SK-N-SH treated with all-trans-retinoic acid at 6 μM for 48 hours (cell line): ENCODE data around the gene NOX1.

Experiments used
- ATAC-seq: fragments of 200-7000 bp; cut with Tn5 transposase; 3 replicates; pipeline ENCODE4 v1.9.1; 2020; ENCODE audit warnings: mild to moderate bottlenecking, moderate library complexity
- ARNTL ChIP-seq: fragments of 450-650 bp; formaldehyde crosslinking; IDR thresholded peaks from 2 replicates; pipeline ENCODE4 v1.5.0; 2020; ENCODE audit warnings: low read depth, mild to moderate bottlenecking, moderate library complexity, borderline replicate concordance
- BACH2 ChIP-seq: fragments of 250-450 bp; sonication (Bioruptor Pico); IDR thresholded peaks from 2 replicates; pipeline ENCODE4 v1.9.0; 2021; ENCODE audit warnings: mild to moderate bottlenecking, borderline replicate concordance
- CSDC2 ChIP-seq: fragments of 250-450 bp; sonication (Bioruptor Pico); IDR thresholded peaks from 2 replicates; pipeline ENCODE4 v1.5.0; 2020; ENCODE audit warnings: mild to moderate bottlenecking, moderate library complexity
- ESRRG ChIP-seq: fragments of 250-450 bp; sonication (Bioruptor Pico); IDR thresholded peaks from 2 replicates; pipeline ENCODE4 v1.6.1; 2021; ENCODE audit warnings: mild to moderate bottlenecking
- ISL1 ChIP-seq: fragments of 250-450 bp; sonication (Bioruptor Pico); IDR thresholded peaks from 2 replicates; pipeline ENCODE4 v2.1.2; 2022; ENCODE audit warnings: mild to moderate bottlenecking, moderate library complexity
- OSR1 ChIP-seq: fragments of 250-450 bp; sonication (Bioruptor Pico); IDR thresholded peaks from 2 replicates; pipeline ENCODE4 v1.8.0; 2022; ENCODE audit warnings: moderate library complexity, mild to moderate bottlenecking, inconsistent platforms
- PPARA ChIP-seq: fragments of 250-450 bp; sonication (Bioruptor Pico); IDR thresholded peaks from 2 replicates; pipeline ENCODE4 v1.5.0; 2020; ENCODE audit warnings: mild to moderate bottlenecking, borderline replicate concordance
- RARB ChIP-seq: fragments of 250-450 bp; sonication (Bioruptor Pico); IDR thresholded peaks from 2 replicates; pipeline ENCODE4 v1.8.0; 2021; ENCODE audit warnings: mild to moderate bottlenecking, moderate library complexity
- SNAI2 ChIP-seq: fragments of 250-450 bp; sonication (Bioruptor Pico); IDR thresholded peaks from 2 replicates; pipeline ENCODE4 v1.5.0; 2020; ENCODE audit warnings: mild to moderate bottlenecking, moderate library complexity
- TOX ChIP-seq: fragments of 250-450 bp; sonication (Bioruptor Pico); IDR thresholded peaks from 2 replicates; pipeline ENCODE4 v1.8.0; 2021; ENCODE audit warnings: mild to moderate bottlenecking, moderate library complexity, borderline replicate concordance
- ZC3H10 ChIP-seq: fragments of 250-450 bp; sonication (Bioruptor Pico); IDR thresholded peaks from 2 replicates; pipeline ENCODE4 v1.5.1; 2021; ENCODE audit warnings: mild to moderate bottlenecking, moderate library complexity
- ZFP3 ChIP-seq: fragments of 250-450 bp; sonication (Bioruptor Pico); IDR thresholded peaks from 2 replicates; pipeline ENCODE4 v1.5.0; 2020; ENCODE audit warnings: mild to moderate bottlenecking, moderate library complexity
- ZFP30 ChIP-seq: fragments of 450-650 bp; formaldehyde crosslinking; IDR thresholded peaks from 2 replicates; pipeline ENCODE4 v1.5.0; 2022; ENCODE audit warnings: mild to moderate bottlenecking, moderate library complexity
- ZNF565 ChIP-seq: fragments of 450-650 bp; formaldehyde crosslinking; conservative IDR thresholded peaks from 2 replicates; pipeline ENCODE4 v1.5.0; 2020; ENCODE audit warnings: low read depth, mild to moderate bottlenecking, moderate library complexity
- ZNF70 ChIP-seq: fragments of 450-650 bp; formaldehyde crosslinking; IDR thresholded peaks from 2 replicates; pipeline ENCODE4 v1.5.0; 2020; ENCODE audit warnings: mild to moderate bottlenecking, moderate library complexity
- ZNF8 ChIP-seq: fragments of 450-650 bp; formaldehyde crosslinking; IDR thresholded peaks from 2 replicates; pipeline ENCODE4 v1.5.0; 2020; ENCODE audit warnings: mild to moderate bottlenecking, moderate library complexity
- TF ChIP-seq, protein P1 (sequence below): fragments of 250-450 bp; sonication (Bioruptor Pico); IDR thresholded peaks from 2 replicates; pipeline ENCODE4 v1.5.1; 2021; ENCODE audit warnings: mild to moderate bottlenecking, moderate library complexity
- TF ChIP-seq, protein P2 (sequence below): fragments of 250-450 bp; sonication (Bioruptor Pico); IDR thresholded peaks from 2 replicates; pipeline ENCODE4 v1.5.0; 2020; ENCODE audit warnings: mild to moderate bottlenecking, moderate library complexity
- TF ChIP-seq, protein P3 (sequence below): fragments of 250-450 bp; sonication (Bioruptor Pico); IDR thresholded peaks from 2 replicates; pipeline ENCODE4 v1.5.1; 2020; ENCODE audit warnings: low read depth, mild to moderate bottlenecking, moderate library complexity
- TF ChIP-seq, protein P4 (sequence below): fragments of 250-450 bp; sonication (Bioruptor Pico); IDR thresholded peaks from 2 replicates; pipeline ENCODE4 v1.8.0; 2020; ENCODE audit warnings: mild to moderate bottlenecking, moderate library complexity, borderline replicate concordance
- TF ChIP-seq, protein P5 (sequence below): fragments of 250-450 bp; sonication (Bioruptor Pico); IDR thresholded peaks from 2 replicates; pipeline ENCODE4 v1.8.0; 2021; ENCODE audit warnings: low read depth, mild to moderate bottlenecking, moderate library complexity, borderline replicate concordance

The NOX1 gene

DNA sequence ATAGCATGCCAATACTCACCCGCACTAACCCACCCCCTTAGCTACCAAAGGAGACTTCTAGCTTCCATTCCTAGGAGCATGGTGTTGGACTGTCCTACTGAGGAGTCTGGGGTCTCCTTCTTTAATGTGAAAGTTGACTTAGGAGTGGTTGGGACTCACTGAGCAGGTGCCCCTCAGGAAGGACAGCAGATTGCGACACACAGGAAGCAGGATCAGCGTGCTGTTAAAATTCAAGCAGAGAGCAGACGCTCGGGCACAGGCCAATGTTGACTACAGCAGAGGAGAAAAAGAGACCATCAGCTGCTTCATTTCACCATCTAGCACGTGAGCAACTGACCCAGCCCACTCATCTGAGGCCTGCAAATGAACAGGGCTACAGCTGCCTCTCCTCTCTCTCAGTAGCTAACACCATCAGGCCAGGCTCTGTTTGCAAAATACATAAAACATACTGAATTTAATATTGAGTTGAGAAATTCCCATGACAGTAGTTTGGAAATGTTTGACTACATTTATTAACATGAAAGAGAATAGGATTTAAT is 10.8 kb downstream of the NOX1 start:
- TF ChIP-seq ZNF8 (CRISPR knock-in tag) (no peak), PPARA (no peak), ZC3H10 (CRISPR knock-in tag) (no peak), ISL1 (no peak), ARNTL (CRISPR knock-in tag) (no peak), ZFP30 (CRISPR knock-in tag) (no peak), OSR1 (CRISPR knock-in tag) (no peak), TOX (CRISPR knock-in tag) (no peak), RARB (CRISPR knock-in tag) (no peak), BACH2 (CRISPR knock-in tag) (no peak), CSDC2 (no peak), ZNF70 (no peak)
- TF ChIP-seq, protein P1, sequence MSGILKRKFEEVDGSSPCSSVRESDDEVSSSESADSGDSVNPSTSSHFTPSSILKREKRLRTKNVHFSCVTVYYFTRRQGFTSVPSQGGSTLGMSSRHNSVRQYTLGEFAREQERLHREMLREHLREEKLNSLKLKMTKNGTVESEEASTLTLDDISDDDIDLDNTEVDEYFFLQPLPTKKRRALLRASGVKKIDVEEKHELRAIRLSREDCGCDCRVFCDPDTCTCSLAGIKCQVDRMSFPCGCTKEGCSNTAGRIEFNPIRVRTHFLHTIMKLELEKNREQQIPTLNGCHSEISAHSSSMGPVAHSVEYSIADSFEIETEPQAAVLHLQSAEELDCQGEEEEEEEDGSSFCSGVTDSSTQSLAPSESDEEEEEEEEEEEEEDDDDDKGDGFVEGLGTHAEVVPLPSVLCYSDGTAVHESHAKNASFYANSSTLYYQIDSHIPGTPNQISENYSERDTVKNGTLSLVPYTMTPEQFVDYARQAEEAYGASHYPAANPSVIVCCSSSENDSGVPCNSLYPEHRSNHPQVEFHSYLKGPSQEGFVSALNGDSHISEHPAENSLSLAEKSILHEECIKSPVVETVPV (CRISPR knock-in tag), result no peak
- TF ChIP-seq, protein P2, sequence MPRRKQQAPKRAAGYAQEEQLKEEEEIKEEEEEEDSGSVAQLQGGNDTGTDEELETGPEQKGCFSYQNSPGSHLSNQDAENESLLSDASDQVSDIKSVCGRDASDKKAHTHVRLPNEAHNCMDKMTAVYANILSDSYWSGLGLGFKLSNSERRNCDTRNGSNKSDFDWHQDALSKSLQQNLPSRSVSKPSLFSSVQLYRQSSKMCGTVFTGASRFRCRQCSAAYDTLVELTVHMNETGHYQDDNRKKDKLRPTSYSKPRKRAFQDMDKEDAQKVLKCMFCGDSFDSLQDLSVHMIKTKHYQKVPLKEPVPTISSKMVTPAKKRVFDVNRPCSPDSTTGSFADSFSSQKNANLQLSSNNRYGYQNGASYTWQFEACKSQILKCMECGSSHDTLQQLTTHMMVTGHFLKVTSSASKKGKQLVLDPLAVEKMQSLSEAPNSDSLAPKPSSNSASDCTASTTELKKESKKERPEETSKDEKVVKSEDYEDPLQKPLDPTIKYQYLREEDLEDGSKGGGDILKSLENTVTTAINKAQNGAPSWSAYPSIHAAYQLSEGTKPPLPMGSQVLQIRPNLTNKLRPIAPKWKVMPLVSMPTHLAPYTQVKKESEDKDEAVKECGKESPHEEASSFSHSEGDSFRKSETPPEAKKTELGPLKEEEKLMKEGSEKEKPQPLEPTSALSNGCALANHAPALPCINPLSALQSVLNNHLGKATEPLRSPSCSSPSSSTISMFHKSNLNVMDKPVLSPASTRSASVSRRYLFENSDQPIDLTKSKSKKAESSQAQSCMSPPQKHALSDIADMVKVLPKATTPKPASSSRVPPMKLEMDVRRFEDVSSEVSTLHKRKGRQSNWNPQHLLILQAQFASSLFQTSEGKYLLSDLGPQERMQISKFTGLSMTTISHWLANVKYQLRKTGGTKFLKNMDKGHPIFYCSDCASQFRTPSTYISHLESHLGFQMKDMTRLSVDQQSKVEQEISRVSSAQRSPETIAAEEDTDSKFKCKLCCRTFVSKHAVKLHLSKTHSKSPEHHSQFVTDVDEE (CRISPR knock-in tag), result no peak
- no peak for ATAC-seq

DNA sequence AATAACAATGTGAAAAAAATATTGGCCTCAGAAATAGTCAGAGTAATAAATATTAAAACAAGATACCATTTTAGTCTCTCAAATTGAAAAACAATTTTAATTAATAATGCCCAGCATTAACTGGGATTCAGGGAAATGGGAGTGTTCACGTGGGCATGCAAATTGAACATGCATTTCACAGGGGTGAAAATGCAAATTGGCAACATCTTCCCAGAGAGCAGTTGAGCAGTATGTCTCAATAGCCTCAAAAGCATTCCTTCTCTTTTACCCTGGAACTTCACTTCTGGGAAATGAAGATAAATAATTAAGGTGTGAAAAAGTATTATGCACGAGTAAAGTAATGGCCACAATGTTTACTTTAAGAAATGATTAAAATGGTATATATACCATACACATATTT is 21.3 kb downstream of the NOX1 start:
- no peak for ATAC-seq
- TF ChIP-seq, protein P2 (CRISPR knock-in tag), result no peak
- no peak for TF ChIP-seq TOX (CRISPR knock-in tag)
- TF ChIP-seq, protein P3, sequence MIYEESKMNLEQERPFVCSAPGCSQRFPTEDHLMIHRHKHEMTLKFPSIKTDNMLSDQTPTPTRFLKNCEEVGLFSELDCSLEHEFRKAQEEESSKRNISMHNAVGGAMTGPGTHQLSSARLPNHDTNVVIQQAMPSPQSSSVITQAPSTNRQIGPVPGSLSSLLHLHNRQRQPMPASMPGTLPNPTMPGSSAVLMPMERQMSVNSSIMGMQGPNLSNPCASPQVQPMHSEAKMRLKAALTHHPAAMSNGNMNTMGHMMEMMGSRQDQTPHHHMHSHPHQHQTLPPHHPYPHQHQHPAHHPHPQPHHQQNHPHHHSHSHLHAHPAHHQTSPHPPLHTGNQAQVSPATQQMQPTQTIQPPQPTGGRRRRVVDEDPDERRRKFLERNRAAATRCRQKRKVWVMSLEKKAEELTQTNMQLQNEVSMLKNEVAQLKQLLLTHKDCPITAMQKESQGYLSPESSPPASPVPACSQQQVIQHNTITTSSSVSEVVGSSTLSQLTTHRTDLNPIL (CRISPR knock-in tag), result no peak
- TF ChIP-seq PPARA, result no peak
- TF ChIP-seq ESRRG (CRISPR knock-in tag), result no peak
- TF ChIP-seq ZNF8 (CRISPR knock-in tag), result no peak
- no peak for TF ChIP-seq ISL1
- TF ChIP-seq SNAI2 (CRISPR knock-in tag), result no peak
- TF ChIP-seq CSDC2, result no peak
- no peak for TF ChIP-seq ZNF70

DNA sequence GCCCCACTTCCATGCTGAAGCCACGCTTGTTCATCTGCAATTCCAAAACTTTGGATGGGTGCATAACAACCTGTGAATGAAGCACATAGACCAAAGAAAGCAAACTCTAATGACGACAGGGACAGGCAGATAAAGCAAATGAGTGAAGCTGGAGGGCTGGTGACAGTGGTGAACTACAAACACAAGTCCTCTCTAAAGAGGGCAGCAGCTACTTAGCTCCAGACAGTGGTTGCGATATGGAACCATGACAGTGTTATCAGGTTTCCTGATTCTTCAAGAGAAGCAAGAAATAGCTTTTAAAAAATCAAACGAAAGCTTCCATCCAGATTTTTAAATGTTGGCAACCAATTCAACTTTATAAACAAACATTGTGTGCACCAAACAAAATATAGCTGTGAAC is 23.8 kb downstream of the NOX1 start:
- no peak for ATAC-seq
- TF ChIP-seq ZNF70, result no peak

DNA sequence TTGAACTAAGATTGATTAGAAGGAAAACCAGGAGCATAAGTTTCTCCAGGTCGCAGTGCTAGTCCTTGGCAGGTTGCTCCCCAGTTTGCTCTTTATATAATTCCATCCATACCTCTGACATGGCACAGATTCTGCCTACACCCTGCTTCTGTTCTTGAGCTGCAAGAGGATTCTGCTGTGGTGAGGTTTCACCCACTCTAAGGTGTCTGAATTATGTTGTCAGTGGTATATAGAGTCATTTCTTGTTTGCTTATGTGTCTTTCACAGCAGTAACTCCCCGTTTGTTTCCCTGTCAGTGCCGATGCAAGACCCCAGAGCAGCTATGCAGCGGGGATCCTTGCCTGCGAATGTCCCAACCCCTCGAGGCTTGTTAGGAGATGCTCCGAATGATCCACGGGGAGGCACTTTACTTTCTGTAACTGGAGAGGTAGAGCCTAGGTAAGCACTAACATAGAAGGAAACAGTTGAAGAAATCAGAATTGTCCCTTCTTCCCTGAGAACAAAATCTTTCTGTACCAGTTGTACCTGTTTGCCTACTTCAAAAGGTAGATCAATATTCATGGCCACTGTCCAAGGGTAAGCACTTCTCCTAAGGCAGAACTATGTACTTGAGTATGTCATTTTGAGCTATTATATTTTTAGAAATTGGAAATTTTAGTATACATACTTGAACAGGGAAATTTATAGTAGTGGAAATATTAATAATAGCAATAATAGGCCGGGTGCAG is 42.8 kb downstream of the NOX1 start:
- no peak for ATAC-seq
- no peak for TF ChIP-seq SNAI2 (CRISPR knock-in tag)
- no peak for TF ChIP-seq ZFP3 (CRISPR knock-in tag)
- TF ChIP-seq ISL1, result no peak
- TF ChIP-seq TOX (CRISPR knock-in tag), result no peak
- TF ChIP-seq PPARA, result no peak
- TF ChIP-seq, protein P4, sequence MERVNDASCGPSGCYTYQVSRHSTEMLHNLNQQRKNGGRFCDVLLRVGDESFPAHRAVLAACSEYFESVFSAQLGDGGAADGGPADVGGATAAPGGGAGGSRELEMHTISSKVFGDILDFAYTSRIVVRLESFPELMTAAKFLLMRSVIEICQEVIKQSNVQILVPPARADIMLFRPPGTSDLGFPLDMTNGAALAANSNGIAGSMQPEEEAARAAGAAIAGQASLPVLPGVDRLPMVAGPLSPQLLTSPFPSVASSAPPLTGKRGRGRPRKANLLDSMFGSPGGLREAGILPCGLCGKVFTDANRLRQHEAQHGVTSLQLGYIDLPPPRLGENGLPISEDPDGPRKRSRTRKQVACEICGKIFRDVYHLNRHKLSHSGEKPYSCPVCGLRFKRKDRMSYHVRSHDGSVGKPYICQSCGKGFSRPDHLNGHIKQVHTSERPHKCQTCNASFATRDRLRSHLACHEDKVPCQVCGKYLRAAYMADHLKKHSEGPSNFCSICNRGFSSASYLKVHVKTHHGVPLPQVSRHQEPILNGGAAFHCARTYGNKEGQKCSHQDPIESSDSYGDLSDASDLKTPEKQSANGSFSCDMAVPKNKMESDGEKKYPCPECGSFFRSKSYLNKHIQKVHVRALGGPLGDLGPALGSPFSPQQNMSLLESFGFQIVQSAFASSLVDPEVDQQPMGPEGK (CRISPR knock-in tag), result no peak
- TF ChIP-seq ZNF8 (CRISPR knock-in tag), result no peak
- TF ChIP-seq, protein P5, sequence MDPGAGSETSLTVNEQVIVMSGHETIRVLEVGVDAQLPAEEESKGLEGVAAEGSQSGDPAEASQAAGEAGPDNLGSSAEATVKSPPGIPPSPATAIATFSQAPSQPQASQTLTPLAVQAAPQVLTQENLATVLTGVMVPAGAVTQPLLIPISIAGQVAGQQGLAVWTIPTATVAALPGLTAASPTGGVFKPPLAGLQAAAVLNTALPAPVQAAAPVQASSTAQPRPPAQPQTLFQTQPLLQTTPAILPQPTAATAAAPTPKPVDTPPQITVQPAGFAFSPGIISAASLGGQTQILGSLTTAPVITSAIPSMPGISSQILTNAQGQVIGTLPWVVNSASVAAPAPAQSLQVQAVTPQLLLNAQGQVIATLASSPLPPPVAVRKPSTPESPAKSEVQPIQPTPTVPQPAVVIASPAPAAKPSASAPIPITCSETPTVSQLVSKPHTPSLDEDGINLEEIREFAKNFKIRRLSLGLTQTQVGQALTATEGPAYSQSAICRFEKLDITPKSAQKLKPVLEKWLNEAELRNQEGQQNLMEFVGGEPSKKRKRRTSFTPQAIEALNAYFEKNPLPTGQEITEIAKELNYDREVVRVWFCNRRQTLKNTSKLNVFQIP, result no peak
- TF ChIP-seq OSR1 (CRISPR knock-in tag), result no peak
- no peak for TF ChIP-seq ZNF565
